GM23248 (cell line): Measurements from ENCODE around the gene HSPA5. TPM values are rescaled to one million over a fixed set of nuclear protein-coding genes. Genes with fewer than 3 reads are reported as not detected.
A peak's percentile ranks its signal among the peaks of the same experiment; 100 is the strongest.

Experiments
- DNase-seq: peaks from one replicate; pipeline ENCODE4 v3.0.0-alpha.2; 2015
- H2AFZ ChIP-seq: fragments of 200-600 bp; sonication (generic); 2 replicates; pipeline ENCODE4 v1.6.1; 2016; ENCODE audit warnings: antibody characterized with exemption
- H3F3A ChIP-seq: fragments of 200-600 bp; sonication (generic); 2 replicates; pipeline ENCODE4 v1.6.1; 2016; ENCODE audit warnings: mild to moderate bottlenecking, antibody characterized with exemption, mixed run types; ENCODE audit not compliant: insufficient read depth
- H3K27ac ChIP-seq: fragments of 200-600 bp; sonication (generic); 2 replicates; pipeline ENCODE4 v1.5.1; 2016; ENCODE audit warnings: mild to moderate bottlenecking
- H3K27me3 ChIP-seq: fragments of 200-600 bp; sonication (generic); replicated peaks from 2 replicates; pipeline ENCODE4 v1.6.1; 2016; ENCODE audit warnings: mild to moderate bottlenecking; ENCODE audit not compliant: insufficient read depth
- H3K36me3 ChIP-seq: fragments of 200-600 bp; sonication (generic); 2 replicates; pipeline ENCODE4 v1.6.1; 2016; ENCODE audit warnings: low read depth, mild to moderate bottlenecking
- H3K4me1 ChIP-seq: fragments of 200-600 bp; sonication (generic); 2 replicates; pipeline ENCODE4 v1.6.1; 2016; ENCODE audit warnings: mild to moderate bottlenecking; ENCODE audit not compliant: insufficient read depth
- H3K4me2 ChIP-seq: fragments of 200-600 bp; sonication (generic); one replicate; pipeline ENCODE4 v1.6.1; 2016; ENCODE audit warnings: mild to moderate bottlenecking; ENCODE audit not compliant: unreplicated experiment
- H3K4me3 ChIP-seq: fragments of 200-600 bp; sonication (generic); 2 replicates; pipeline ENCODE4 v1.5.1; 2016; ENCODE audit warnings: mild to moderate bottlenecking
- H3K79me2 ChIP-seq: fragments of 200-600 bp; sonication (generic); 2 replicates; pipeline ENCODE4 v1.6.1; 2016; ENCODE audit warnings: mild to moderate bottlenecking; ENCODE audit not compliant: insufficient read depth
- H3K9ac ChIP-seq: fragments of 200-600 bp; sonication (generic); 2 replicates; pipeline ENCODE4 v1.6.1; 2016; ENCODE audit warnings: mild to moderate bottlenecking
- H3K9me2 ChIP-seq: fragments of 200-600 bp; sonication (generic); 2 replicates; pipeline ENCODE4 v1.6.1; 2016; ENCODE audit warnings: mixed run types, mild to moderate bottlenecking, moderate library complexity; ENCODE audit not compliant: insufficient read depth
- H3K9me3 ChIP-seq: fragments of 200-600 bp; sonication (generic); one replicate; pipeline ENCODE4 v1.6.1; 2017; ENCODE audit warnings: low read depth
- H4K20me1 ChIP-seq: fragments of 200-600 bp; sonication (generic); 2 replicates; pipeline ENCODE4 v1.6.0; 2016; ENCODE audit not compliant: insufficient read depth
- EZH2 ChIP-seq: fragments of 200-600 bp; sonication (generic); IDR thresholded peaks from 2 replicates; pipeline ENCODE4 v1.6.1; 2018; ENCODE audit warnings: antibody characterized with exemption, mild to moderate bottlenecking; ENCODE audit not compliant: insufficient read depth, poor library complexity, severe bottlenecking
- EZH2phosphoT487 ChIP-seq: fragments of 200-600 bp; sonication (generic); IDR thresholded peaks from 2 replicates; pipeline ENCODE4 v1.6.1; 2018; ENCODE audit warnings: antibody characterized with exemption, moderate library complexity, mild to moderate bottlenecking, low read depth; ENCODE audit not compliant: insufficient read depth
- WGBS, 2 experiments: methylation state at CpG; one replicate each; pipeline ENCODE4 v1.1.6; 2015 to 2017; ENCODE audit warnings: low lambda C conversion rate in 2 of 2, low coverage in 1 of 2; ENCODE audit errors: missing lambda C conversion rate in 2 of 2; 5-methylcytosine and 5-hydroxymethylcytosine counted together
- in situ Hi-C: fragments of 300-500 bp; cut with MboI; formaldehyde crosslinking; loops from 2 replicates; pipeline ENCODE4 v1.15.0; 2020
- polyA plus RNA-seq: library from polyadenylated mRNA; unstranded; fragments of >200 nt; fragmentation: Nextera tagmentation; extraction: Ambion mirVana; gene quantifications from 2 replicates; pipeline ENCODE4 v1.2.1, GENCODE V29; 2016
- total RNA-seq: library from RNA; depleted of rRNA; stranded (reverse); fragments of >200 nt; shearing (Covaris generic); gene quantifications from 2 replicates; pipeline ENCODE4 v1.2.3, GENCODE V29; 2014

Gene HSPA5
- total and polyA plus RNA-seq, 2 experiments from 2014 or later = 76.5 to 481 TPM

DNA sequence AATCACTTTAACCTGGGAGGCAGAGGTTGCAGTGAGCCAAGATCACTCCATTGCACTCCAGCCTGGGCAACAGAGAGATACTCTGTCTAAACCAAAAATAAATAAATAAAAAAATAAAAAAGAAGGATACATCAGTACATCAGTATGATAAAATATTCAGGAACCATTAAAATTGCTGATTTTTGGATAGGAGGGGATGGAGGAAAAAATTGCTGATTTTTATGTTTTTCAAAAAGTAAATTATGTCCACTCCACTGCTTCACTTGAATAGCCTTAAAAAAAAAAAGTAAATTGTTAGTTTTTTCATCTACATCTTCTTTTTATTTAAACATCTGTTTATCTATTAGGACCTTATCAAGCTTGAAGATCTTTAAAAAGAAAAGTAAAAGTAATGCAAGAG, 13.1 kb upstream of the HSPA5 start:
- Histone ChIP-seq H4K20me1 (no peaks in the 10 kb centered on the region), H3K4me3 (no peak overlapping the region), H3F3A (no peaks in the 10 kb centered on the region), H3K9me3 (no peaks in the 10 kb centered on the region), H3K9ac (no peak overlapping the region), H3K27ac (no peak overlapping the region), H3K27me3 (no peaks in the 10 kb centered on the region), H3K4me2 (no peak overlapping the region), H3K4me1 (no peaks in the 10 kb centered on the region), H3K79me2 (no peaks in the 10 kb centered on the region), H3K36me3 (no peaks in the 10 kb centered on the region), H2AFZ (no peak overlapping the region), H3K9me2 (no peaks in the 10 kb centered on the region)
- in situ Hi-C loops = no loop called here
- TF ChIP-seq EZH2 = no peak
- TF ChIP-seq EZH2phosphoT487 = no peak
- DNase-seq = no peak

DNA sequence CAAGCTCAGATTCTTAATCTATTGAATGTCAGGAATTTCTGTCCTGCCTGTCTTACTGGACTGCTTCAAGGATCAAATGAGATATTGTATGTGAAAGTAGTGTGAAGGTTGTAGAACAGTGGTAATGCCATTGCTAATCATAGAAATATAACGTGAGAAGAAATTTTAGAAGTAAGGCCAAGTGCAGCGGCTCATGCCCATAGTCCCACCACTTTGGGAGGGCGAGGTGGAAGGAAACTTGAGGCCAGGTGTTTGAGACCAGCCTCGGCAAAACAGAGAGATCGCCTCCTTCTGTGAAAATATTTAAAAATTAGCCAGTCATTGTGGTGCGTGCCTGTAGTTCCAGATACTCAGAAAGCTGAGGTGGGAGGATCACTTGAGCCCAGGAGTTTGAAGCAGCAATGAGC, 5.1 kb upstream of the HSPA5 start:
- Histone ChIP-seq H3F3A (peaks cover 23% of the 10 kb centered on the region), H3K27ac (no peak overlapping the region), H3K27me3 (no peaks in the 10 kb centered on the region), H2AFZ (no peak overlapping the region), H3K9ac (no peak overlapping the region), H3K4me1 (peaks cover 20% of the 10 kb centered on the region), H3K36me3 (no peaks in the 10 kb centered on the region), H3K9me3 (no peaks in the 10 kb centered on the region), H3K9me2 (no peaks in the 10 kb centered on the region), H3K79me2 (peaks cover 10% of the 10 kb centered on the region), H4K20me1 (no peaks in the 10 kb centered on the region), H3K4me2 (no peak overlapping the region), H3K4me3 (no peak overlapping the region)
- 89 to 91% methylated on average over 6 of the region's 6 CpGs for WGBS, 2 experiments
- TF ChIP-seq EZH2phosphoT487 (no peak), EZH2 (no peak)
- in situ Hi-C loops = no loop called here
- no peak for DNase-seq

DNA sequence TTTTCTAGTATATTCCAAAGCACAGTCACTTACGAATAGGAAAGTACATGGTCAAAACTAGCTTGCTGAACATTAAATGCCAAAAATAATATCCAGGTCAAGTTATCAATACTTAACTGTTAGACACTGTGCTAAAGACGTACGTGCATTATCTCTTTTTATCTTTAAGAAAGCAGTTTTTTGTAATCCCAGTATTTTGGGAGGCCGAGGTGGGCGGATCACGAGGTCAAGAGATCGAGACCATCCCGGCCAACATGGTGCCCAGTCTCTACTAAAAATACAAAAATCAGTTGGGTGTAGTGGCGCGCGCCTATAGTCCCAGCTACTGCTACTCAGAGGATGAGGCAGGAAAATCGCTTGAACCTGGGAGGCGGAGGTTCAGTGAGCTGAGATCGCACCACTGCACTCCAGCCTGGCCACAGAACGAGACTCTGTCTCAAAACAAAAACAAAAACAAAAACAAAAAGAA, 2.7 kb upstream of the HSPA5 start:
- peaks cover 14% of the 10 kb centered on the region; the same call in 1 of the 2 replicates for H4K20me1 ChIP-seq
- H3K9me3 ChIP-seq = no peaks in the 10 kb centered on the region
- H3K9me2 ChIP-seq = no peaks in the 10 kb centered on the region
- peaks cover 15% of the 10 kb centered on the region for H3K36me3 ChIP-seq
- H3K4me2 ChIP-seq = peak overlapping the region; percentile 70
- in situ Hi-C loops = no loop called here
- H3K4me1 ChIP-seq = peaks cover 26% of the 10 kb centered on the region
- WGBS, 2 experiments = 88 to 90% methylated on average over 15 of the region's 15 CpGs
- peaks cover 40% of the 10 kb centered on the region for H3F3A ChIP-seq
- DNase-seq = no peak
- peak overlapping the region; percentile 30; the same call in 1 of the 2 replicates for H3K4me3 ChIP-seq
- H3K27ac ChIP-seq = peak overlapping the region; percentile 91
- peak overlapping the region; percentile 21; the same call in 1 of the 2 replicates for H2AFZ ChIP-seq
- TF ChIP-seq EZH2 (no peak), EZH2phosphoT487 (no peak)
- peak overlapping the region; percentile 59 for H3K9ac ChIP-seq
- H3K79me2 ChIP-seq = peaks cover 33% of the 10 kb centered on the region
- H3K27me3 ChIP-seq = no peaks in the 10 kb centered on the region

DNA sequence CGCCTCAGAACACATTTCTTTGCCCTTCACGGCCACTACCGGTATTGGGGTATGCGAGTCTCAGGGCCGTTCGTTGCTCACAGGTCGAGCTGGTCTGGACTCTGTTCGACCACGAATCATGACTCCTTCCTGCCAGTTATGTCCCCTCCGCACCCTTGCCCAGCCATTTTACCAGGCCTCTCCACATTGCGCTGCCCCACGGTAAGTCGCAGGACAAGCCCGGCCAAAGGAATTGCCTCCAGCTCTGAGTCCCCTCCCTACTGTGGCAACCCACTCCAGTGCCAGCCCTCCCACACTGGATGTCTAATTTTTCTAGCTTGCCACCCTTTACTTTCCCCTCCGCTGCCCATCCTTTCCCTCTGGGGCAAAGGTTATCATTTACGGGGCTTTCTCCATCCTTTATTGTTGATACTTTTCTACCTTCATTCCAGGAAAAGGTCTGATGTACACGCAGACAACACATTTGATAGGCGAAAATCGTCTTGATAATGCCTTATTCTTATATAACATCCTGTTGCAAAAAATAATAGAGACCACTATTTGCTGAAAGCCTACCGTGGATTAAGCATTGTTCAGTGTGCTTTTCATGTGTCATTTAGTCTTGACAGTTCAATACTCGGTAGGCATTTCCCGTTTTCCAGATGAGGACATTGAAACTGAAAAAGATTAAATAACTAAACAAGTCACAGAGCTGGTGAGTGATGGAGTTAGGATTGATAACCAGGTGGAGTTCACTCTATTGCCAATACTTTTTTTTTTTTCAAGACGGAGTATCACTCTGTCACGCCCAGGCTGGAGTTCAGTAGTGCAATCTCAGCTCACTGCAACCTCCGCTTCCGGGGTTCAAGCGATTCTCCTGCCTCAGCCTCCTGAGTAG, 958 bp upstream of the HSPA5 start:
- Histone ChIP-seq H3K9me3 (no peaks in the 10 kb centered on the region), H3K36me3 (peaks cover 33% of the 10 kb centered on the region), H3K4me2 (peak overlapping the region; percentile 90), H3K27me3 (no peaks in the 10 kb centered on the region), H3K9me2 (no peaks in the 10 kb centered on the region), H3F3A (peaks cover 55% of the 10 kb centered on the region), H3K79me2 (peaks cover 50% of the 10 kb centered on the region), H4K20me1 (peaks cover 27% of the 10 kb centered on the region; the same call in 1 of the 2 replicates), H3K4me3 (peak overlapping the region; percentile 81), H3K9ac (peak overlapping the region; percentile 94), H3K27ac (peak overlapping the region; percentile 91), H2AFZ (peak overlapping the region; percentile 76), H3K4me1 (peaks cover 44% of the 10 kb centered on the region)
- 18% methylated on average over 27 of the region's 27 CpGs for WGBS, 2 experiments
- in situ Hi-C loops = no loop called here
- DNase-seq = peak; percentile 70
- TF ChIP-seq EZH2 (no peak), EZH2phosphoT487 (no peak)
